Uterus (tissue), 4 donors: ENCODE results near the gene SARS2. TPM values are rescaled to one million over a fixed set of nuclear protein-coding genes. Genes with fewer than 3 reads are reported as not detected.
"Not testable (repeated sequence)": the region's sequence is repeated elsewhere in the genome, so short reads cannot be mapped to it uniquely, and the experiment has no call there.

Source experiments
- DNase-seq, 2 donors: peaks; one replicate each; pipeline ENCODE4 v3.0.0-alpha.2; 2019 to 2020
- H3K27ac ChIP-seq, 2 donors: fragments of 200-600 bp; sonication (generic); 1 replicate in 1 of 2; 2 replicates in 1 of 2; pipeline ENCODE4 v1.5.1; 2016 to 2018
- H3K27me3 ChIP-seq, 2 donors: fragments of 200-600 bp; sonication (generic); one replicate each; pipeline ENCODE4 v1.5.1; 2018 to 2019; ENCODE audit warnings: control low read depth in 1 of 2
- H3K36me3 ChIP-seq, 2 donors: fragments of 200-600 bp; sonication (generic); one replicate each; pipeline ENCODE4 v1.5.1; 2019; ENCODE audit warnings: control low read depth in 1 of 2
- H3K4me1 ChIP-seq, 2 donors: fragments of 200-600 bp; sonication (generic); one replicate each; pipeline ENCODE4 v1.5.1; 2018 to 2019; ENCODE audit warnings: control low read depth in 1 of 2
- H3K4me3 ChIP-seq, 2 donors: fragments of 200-600 bp; sonication (generic); 1 replicate in 1 of 2; 2 replicates in 1 of 2; pipeline ENCODE4 v1.5.1; 2018 to 2019; ENCODE audit warnings: mild to moderate bottlenecking in 1 of 2
- H3K9me3 ChIP-seq, 2 donors: fragments of 200-600 bp; sonication (generic); one replicate each; pipeline ENCODE4 v1.5.1; 2019; ENCODE audit warnings: control low read depth in 1 of 2
- POLR2A ChIP-seq, 2 donors: fragments of 450-650 bp; IDR thresholded peaks; one replicate each; pipeline ENCODE4 v1.6.1; 2016; ENCODE audit warnings: antibody characterized with exemption in 2 of 2, mild to moderate bottlenecking in 1 of 2, moderate library complexity in 1 of 2
- intact Hi-C: fragments of 100-400 bp; cut with DNase I; formaldehyde crosslinking; loops from one replicate; pipeline ENCODE4 v1.15.1; 2023; ENCODE audit warnings: low total_unique reads
- total RNA-seq, 4 donors: library from RNA; depleted of rRNA in 3 of 4; stranded (reverse); fragments of >200 nt in 3 of 4; gene quantifications; one replicate each; pipeline versions ENCODE4 v1.1.0 to v1.2.4, GENCODE V29; 2014 to 2023
- TF ChIP-seq, protein P1 (sequence below), 4 experiments: fragments of 200-600 bp in 2 of 4; fragments of 450-650 bp in 2 of 4; sonication (generic) in 2 of 4; IDR thresholded peaks; one replicate each; pipeline ENCODE4 v1.5.1; 2016 to 2019; ENCODE audit warnings: antibody characterized with exemption in 4 of 4, mild to moderate bottlenecking in 2 of 4, moderate library complexity in 1 of 4
- donor health status: DM: yes; HTN: yes; CAD: no.

The SARS2 gene
- total RNA-seq, 4 donors from 2014 or later: 1.3 to 18.4 (median 10.6) TPM

DNA sequence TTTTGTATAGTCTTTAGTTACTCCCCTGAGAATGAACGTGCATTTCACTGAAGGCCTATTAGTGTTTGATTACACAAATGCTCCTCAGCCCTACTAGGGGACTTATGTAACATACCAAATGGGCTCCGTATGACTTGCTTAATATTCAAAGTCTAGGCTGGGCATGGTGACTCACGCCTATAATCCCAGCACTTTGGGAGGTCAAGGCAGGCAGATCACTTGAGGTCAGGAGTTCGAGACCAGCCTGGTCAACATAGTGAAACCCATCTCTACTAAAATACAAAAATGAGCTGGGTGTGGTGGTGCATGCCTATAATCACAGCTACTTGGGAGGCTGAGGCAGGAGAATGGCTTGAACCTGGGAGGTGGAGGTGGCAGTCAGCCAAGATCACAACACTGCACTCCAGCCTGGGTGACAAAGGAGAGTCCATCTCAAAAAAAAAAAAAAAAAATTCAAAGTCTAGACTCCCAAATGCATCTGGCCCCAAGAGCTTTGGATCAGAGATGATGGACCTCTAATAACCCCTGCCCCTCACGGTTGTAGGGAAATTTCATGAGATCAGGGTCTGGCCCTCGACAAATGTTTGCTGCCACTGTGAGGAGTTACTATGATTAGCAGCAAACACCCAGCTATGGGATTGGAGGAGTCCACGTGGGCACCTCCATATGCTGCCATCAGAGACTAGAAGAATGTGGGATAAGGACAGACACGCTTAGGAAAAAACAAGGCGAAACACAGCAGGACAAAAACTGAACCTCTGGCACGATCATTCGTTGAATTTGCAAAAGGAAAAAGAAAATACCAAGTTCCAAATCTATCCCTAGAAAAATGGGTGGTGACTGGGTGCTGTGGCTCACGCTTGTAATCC, 40.3 kb upstream of the SARS2 start:
- no peaks in the 10 kb centered on the region for H3K27me3 ChIP-seq
- no peaks in the 10 kb centered on the region for H3K9me3 ChIP-seq
- H3K4me3 ChIP-seq: no peak overlapping the region
- no peak for DNase-seq
- no peak overlapping the region for H3K27ac ChIP-seq
- TF ChIP-seq, protein P1, sequence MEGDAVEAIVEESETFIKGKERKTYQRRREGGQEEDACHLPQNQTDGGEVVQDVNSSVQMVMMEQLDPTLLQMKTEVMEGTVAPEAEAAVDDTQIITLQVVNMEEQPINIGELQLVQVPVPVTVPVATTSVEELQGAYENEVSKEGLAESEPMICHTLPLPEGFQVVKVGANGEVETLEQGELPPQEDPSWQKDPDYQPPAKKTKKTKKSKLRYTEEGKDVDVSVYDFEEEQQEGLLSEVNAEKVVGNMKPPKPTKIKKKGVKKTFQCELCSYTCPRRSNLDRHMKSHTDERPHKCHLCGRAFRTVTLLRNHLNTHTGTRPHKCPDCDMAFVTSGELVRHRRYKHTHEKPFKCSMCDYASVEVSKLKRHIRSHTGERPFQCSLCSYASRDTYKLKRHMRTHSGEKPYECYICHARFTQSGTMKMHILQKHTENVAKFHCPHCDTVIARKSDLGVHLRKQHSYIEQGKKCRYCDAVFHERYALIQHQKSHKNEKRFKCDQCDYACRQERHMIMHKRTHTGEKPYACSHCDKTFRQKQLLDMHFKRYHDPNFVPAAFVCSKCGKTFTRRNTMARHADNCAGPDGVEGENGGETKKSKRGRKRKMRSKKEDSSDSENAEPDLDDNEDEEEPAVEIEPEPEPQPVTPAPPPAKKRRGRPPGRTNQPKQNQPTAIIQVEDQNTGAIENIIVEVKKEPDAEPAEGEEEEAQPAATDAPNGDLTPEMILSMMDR (IDR thresholded peaks at IDR 0.05): no peak
- TF ChIP-seq POLR2A (IDR thresholded peaks at IDR 0.05): no peak
- H3K4me1 ChIP-seq: no peaks in the 10 kb centered on the region
- no peaks in the 10 kb centered on the region for H3K36me3 ChIP-seq
- intact Hi-C loops: no loop called here

DNA sequence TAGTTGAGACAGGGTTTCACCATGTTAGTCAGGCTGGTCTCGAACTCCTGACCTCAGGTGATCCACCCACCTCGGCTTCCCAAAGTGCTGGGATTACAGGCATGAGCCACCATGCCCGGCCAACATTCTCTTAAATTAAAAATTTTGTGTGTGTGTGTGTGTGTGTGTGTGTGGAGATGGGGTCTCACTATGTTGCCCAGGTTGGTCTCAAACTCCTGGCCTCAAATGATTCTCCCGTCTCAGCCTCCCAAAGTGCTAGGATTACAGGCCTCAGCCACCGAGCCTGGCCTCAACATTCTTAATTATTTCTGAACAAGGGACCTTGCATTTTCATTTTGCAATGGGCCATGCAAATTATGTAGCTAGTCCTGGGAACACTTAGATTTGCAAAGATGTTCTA, 35.6 kb upstream of the SARS2 start:
- H3K9me3 ChIP-seq, H3K4me3 ChIP-seq, DNase-seq, H3K27ac ChIP-seq, H3K4me1 ChIP-seq, intact Hi-C loops, H3K27me3 ChIP-seq, H3K36me3 ChIP-seq: not testable (repeated sequence)

DNA sequence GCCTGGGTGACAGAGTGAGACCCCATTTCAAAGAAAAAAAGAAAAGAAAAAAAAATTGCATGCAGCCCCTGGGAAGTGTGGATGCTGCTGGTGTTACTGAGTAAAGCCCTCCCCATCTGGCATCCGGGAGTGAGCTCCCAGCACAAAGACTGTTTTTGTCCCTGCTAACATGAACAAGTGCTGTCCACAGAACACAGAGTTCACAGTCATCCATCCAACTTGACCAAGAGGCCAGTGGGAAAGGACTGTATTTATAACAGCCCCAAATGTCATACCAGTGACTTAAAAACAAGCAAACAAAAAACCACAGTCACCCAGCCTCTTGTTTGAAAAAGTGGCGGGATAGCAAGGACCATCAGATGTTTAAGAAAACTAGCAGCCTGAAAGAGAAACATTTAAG, 34.2 kb upstream of the SARS2 start:
- Histone ChIP-seq H3K4me1 (no peaks in the 10 kb centered on the region), H3K9me3 (no peaks in the 10 kb centered on the region), H3K4me3 (no peak overlapping the region), H3K27me3 (no peaks in the 10 kb centered on the region), H3K36me3 (no peaks in the 10 kb centered on the region), H3K27ac (no peak overlapping the region)
- DNase-seq: no peak
- intact Hi-C loops: no loop called here
- TF ChIP-seq, protein P1 (IDR thresholded peaks at IDR 0.05): no peak

DNA sequence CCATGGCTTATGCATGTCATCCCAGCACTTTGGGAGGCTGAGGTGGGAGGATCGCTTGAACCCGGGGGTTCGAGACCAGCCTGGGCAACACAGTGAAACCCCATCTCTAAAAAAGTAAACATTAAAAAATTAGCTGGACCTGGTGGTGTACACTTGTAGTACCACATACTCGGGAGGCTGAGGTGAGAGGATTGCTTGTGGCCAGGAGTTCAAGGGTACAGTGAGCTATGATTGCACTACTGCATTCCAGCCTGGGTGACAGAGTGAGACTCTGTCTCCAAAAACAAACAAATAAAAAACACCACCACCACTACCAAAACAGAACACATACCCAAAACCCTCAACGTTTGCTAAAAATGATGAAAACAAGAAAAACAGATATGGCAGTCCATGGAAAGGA, 29.1 kb upstream of the SARS2 start:
- no peaks in the 10 kb centered on the region for H3K27me3 ChIP-seq
- DNase-seq: no peak
- H3K36me3 ChIP-seq: no peaks in the 10 kb centered on the region
- H3K9me3 ChIP-seq: no peaks in the 10 kb centered on the region
- intact Hi-C loops: no loop called here
- no peak overlapping the region for H3K27ac ChIP-seq
- TF ChIP-seq POLR2A (IDR thresholded peaks at IDR 0.05): no peak
- no peaks in the 10 kb centered on the region for H3K4me1 ChIP-seq
- no peak overlapping the region for H3K4me3 ChIP-seq

DNA sequence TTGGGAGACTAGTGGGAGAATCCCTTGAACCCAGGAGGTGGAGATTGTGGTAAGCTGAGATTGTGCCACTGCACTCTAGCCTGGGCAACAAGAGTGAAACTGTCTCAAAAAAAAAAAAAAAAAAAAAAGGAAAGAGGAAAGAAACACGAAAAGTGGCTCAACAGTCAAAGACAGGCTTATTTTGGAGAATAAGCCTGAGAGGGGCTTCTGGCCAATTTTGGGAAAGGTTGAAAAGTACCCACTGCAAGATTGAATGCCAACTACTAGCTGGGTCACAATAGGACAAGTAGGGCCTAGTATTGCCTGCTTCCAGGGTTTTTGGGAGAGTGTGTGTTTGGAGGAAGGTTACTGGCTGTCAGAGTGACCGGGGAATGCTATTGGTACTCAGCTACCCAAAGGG, 27.7 kb upstream of the SARS2 start:
- H3K27me3 ChIP-seq: no peaks in the 10 kb centered on the region
- no peak overlapping the region for H3K4me3 ChIP-seq
- H3K4me1 ChIP-seq: no peaks in the 10 kb centered on the region
- no peaks in the 10 kb centered on the region for H3K36me3 ChIP-seq
- H3K27ac ChIP-seq: no peak overlapping the region
- no peak for TF ChIP-seq POLR2A (IDR thresholded peaks at IDR 0.05)
- TF ChIP-seq, protein P1 (IDR thresholded peaks at IDR 0.05): no peak
- DNase-seq: no peak
- intact Hi-C loops: no loop called here
- no peaks in the 10 kb centered on the region for H3K9me3 ChIP-seq

DNA sequence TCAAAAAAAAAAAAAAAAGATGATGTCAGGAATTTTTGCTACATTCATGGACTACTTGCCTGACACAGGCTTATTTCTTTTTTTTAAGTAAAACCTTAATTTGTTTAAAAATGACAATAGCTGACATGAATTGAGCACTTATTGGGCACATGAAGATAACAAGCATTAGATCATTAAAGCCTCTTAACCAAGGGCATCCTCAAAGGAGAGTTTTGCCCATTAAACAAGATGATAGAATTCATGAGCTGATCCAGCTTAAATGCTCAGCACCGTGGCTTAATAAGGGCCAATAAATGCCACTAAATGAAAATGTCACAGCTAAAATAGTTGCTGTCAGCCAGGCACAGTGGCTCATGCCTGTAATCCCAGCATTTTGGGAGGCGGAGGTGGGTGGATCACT, 25.7 kb upstream of the SARS2 start:
- H3K36me3 ChIP-seq: no peaks in the 10 kb centered on the region
- TF ChIP-seq, protein P1 (IDR thresholded peaks at IDR 0.05): no peak
- TF ChIP-seq POLR2A (IDR thresholded peaks at IDR 0.05): no peak
- intact Hi-C loops: no loop called here
- no peaks in the 10 kb centered on the region for H3K9me3 ChIP-seq
- H3K4me1 ChIP-seq: no peaks in the 10 kb centered on the region
- H3K27me3 ChIP-seq: no peaks in the 10 kb centered on the region
- no peak overlapping the region for H3K4me3 ChIP-seq
- H3K27ac ChIP-seq: no peak overlapping the region
- DNase-seq: no peak
